IMR-90 (cell line): ENCODE results near the gene UCP2. TPM values are rescaled to one million over a fixed set of nuclear protein-coding genes. Genes with fewer than 3 reads are reported as not detected.
A peak's percentile ranks its signal among the peaks of the same experiment; 100 is the strongest.

Source experiments
- ATAC-seq: fragments of 200-7000 bp; cut with Tn5 transposase; 2 replicates; pipeline ENCODE4 v1.9.1; 2020; ENCODE audit warnings: low read depth, mild to moderate bottlenecking, moderate library complexity
- BruUV-seq: library from RNA; stranded (reverse); fragments of 400-500 nt; replicated peaks from 2 replicates; lab custom pipeline; 2021; lab: Mats Ljungman, UMichigan
- CTCF ChIA-PET: fragments of 300-600 bp; formaldehyde crosslinking; extraction: SDS; loops from one replicate; lab custom pipeline; 2021; ENCODE audit warnings: antibody characterized with exemption; lab: Yijun Ruan, JAX
- POLR2A ChIA-PET: fragments of 300-600 bp; sonication (Branson Sonifier 250); formaldehyde crosslinking; loops from one replicate; lab custom pipeline; 2022; ENCODE audit warnings: antibody characterized with exemption; ENCODE audit not compliant: unreplicated experiment; lab: Charles Lee
- DNase-seq: peaks from one replicate; pipeline ENCODE4 v3.0.0; 2013
- H2AFZ ChIP-seq: replicated peaks from 2 replicates; pipeline ENCODE3; 2013; ENCODE audit warnings: low read length, mild to moderate bottlenecking; ENCODE audit not compliant: poor library complexity
- H2AK5ac ChIP-seq: 2 replicates; pipeline ENCODE4 v1.6.1; 2013; ENCODE audit warnings: low read depth, low read length, inconsistent platforms
- H2AK9ac ChIP-seq: replicated peaks from 2 replicates; pipeline ENCODE3; 2013; ENCODE audit warnings: mild to moderate bottlenecking, low read depth, low read length, moderate library complexity; ENCODE audit not compliant: poor library complexity
- H2BK120ac ChIP-seq: 2 replicates; pipeline ENCODE4 v1.6.1; 2013; ENCODE audit warnings: low read depth, low read length, inconsistent platforms
- H2BK15ac ChIP-seq: 3 replicates; pipeline ENCODE4 v1.6.1; 2013; ENCODE audit warnings: low read depth, low read length, inconsistent platforms
- H2BK20ac ChIP-seq: 2 replicates; pipeline ENCODE4 v1.6.1; 2013; ENCODE audit warnings: low read depth, mild to moderate bottlenecking, inconsistent platforms, low read length, moderate library complexity
- H2BK5ac ChIP-seq: 2 replicates; pipeline ENCODE4 v1.6.1; 2013; ENCODE audit warnings: mild to moderate bottlenecking, low read depth, low read length, inconsistent platforms; ENCODE audit not compliant: poor library complexity, severe bottlenecking
- H3K14ac ChIP-seq: replicated peaks from 2 replicates; pipeline ENCODE4 v1.6.1; 2013; ENCODE audit warnings: low read depth, low read length, inconsistent platforms
- H3K18ac ChIP-seq: 2 replicates; pipeline ENCODE4 v1.6.1; 2013; ENCODE audit warnings: low read depth, low read length, control low read depth
- H3K23ac ChIP-seq: 2 replicates; pipeline ENCODE4 v1.6.1; 2013; ENCODE audit warnings: low read depth, low read length, inconsistent platforms
- H3K27ac ChIP-seq: 2 replicates; pipeline ENCODE4 v1.5.1; 2013; ENCODE audit warnings: mild to moderate bottlenecking, control low read depth, low read length; ENCODE audit not compliant: insufficient read depth
- H3K27me3 ChIP-seq: 2 replicates; pipeline ENCODE4 v1.6.1; 2013; ENCODE audit warnings: low read length; ENCODE audit not compliant: control insufficient read depth, insufficient read depth
- H3K36me3 ChIP-seq: 2 replicates; pipeline ENCODE4 v1.6.1; 2013; ENCODE audit warnings: low read length, mixed read lengths; ENCODE audit not compliant: control insufficient read depth, insufficient read depth
- H3K4ac ChIP-seq: 2 replicates; pipeline ENCODE4 v1.6.1; 2013; ENCODE audit warnings: low read depth, low read length, inconsistent platforms
- H3K4me1 ChIP-seq: 2 replicates; pipeline ENCODE4 v1.6.1; 2013; ENCODE audit warnings: low read length, mixed read lengths; ENCODE audit not compliant: control insufficient read depth, insufficient read depth
- H3K4me2 ChIP-seq: 2 replicates; pipeline ENCODE4 v1.6.1; 2013; ENCODE audit warnings: low read depth, mild to moderate bottlenecking, control low read depth, low read length, moderate library complexity
- H3K4me3 ChIP-seq: 2 replicates; pipeline ENCODE4 v1.5.1; 2013; ENCODE audit warnings: low read depth, mild to moderate bottlenecking, control low read depth, low read length, moderate library complexity; ENCODE audit not compliant: insufficient read depth
- H3K56ac ChIP-seq: 2 replicates; pipeline ENCODE4 v1.6.1; 2013; ENCODE audit warnings: low read length, inconsistent platforms; ENCODE audit not compliant: insufficient read depth; ENCODE audit errors: extremely low read depth
- H3K79me1 ChIP-seq, 2 experiments: 2 replicates each; pipeline ENCODE4 v1.6.1; 2013; ENCODE audit warnings: low read length in 2 of 2, inconsistent platforms in 1 of 2, low read depth in 1 of 2
- H3K9ac ChIP-seq: 2 replicates; pipeline ENCODE4 v1.6.1; 2013; ENCODE audit warnings: low read depth, low read length, control low read depth
- H3K9me1 ChIP-seq: 2 replicates; pipeline ENCODE4 v1.6.1; 2013; ENCODE audit warnings: low read length, inconsistent platforms; ENCODE audit not compliant: insufficient read depth
- H3K9me3 ChIP-seq: 2 replicates; pipeline ENCODE4 v1.6.1; 2013; ENCODE audit warnings: low read length; ENCODE audit not compliant: control insufficient read depth, insufficient read depth
- H4K20me1 ChIP-seq: 2 replicates; pipeline ENCODE4 v1.6.1; 2013; ENCODE audit warnings: low read length, inconsistent platforms; ENCODE audit not compliant: insufficient read depth
- H4K5ac ChIP-seq: 2 replicates; pipeline ENCODE4 v1.6.1; 2013; ENCODE audit warnings: mild to moderate bottlenecking, low read depth, low read length, control low read depth
- H4K8ac ChIP-seq, 2 experiments: 2 replicates each; pipeline ENCODE4 v1.6.1; 2013; ENCODE audit warnings: low read depth in 2 of 2, low read length in 2 of 2, control low read depth in 1 of 2, inconsistent platforms in 1 of 2
- H4K91ac ChIP-seq: 2 replicates; pipeline ENCODE4 v1.6.1; 2013; ENCODE audit warnings: low read depth, low read length, inconsistent platforms; ENCODE audit not compliant: insufficient read depth
- CEBPB ChIP-seq: IDR thresholded peaks from 2 replicates; pipeline ENCODE4 v1.6.1; 2012; ENCODE audit warnings: low read depth, low read length, improper control_type of control experiment
- CTCF ChIP-seq: conservative IDR thresholded peaks from 2 replicates; pipeline ENCODE4 v1.5.1; 2012; ENCODE audit warnings: mild to moderate bottlenecking, low read depth, low read length, improper control_type of control experiment
- RCOR1 ChIP-seq: IDR thresholded peaks from 2 replicates; pipeline ENCODE4 v1.6.1; 2012; ENCODE audit warnings: mild to moderate bottlenecking, low read length, improper control_type of control experiment; ENCODE audit not compliant: insufficient replicate concordance
- SMC3 ChIP-seq: fragments of 150-350 bp; IDR thresholded peaks from 2 replicates; pipeline ENCODE4 v1.6.1; 2016; ENCODE audit warnings: low read depth, mild to moderate bottlenecking, antibody characterized with exemption, low read length, moderate library complexity
- WGBS, 2 experiments: methylation state at CpG; one replicate each; pipeline versions ENCODE4 v1.1.5 to v1.1.7; 2013; ENCODE audit warnings: missing lambda C conversion rate in 2 of 2; ENCODE audit not compliant: insufficient read length in 1 of 2; ENCODE audit errors: extremely low coverage in 2 of 2; 5-methylcytosine and 5-hydroxymethylcytosine counted together
- dilution Hi-C: fragments of 300-500 bp; cut with HindIII; formaldehyde crosslinking; loops from one replicate; pipeline ENCODE4 v1.14.3; 2018; ENCODE audit warnings: low sequenced_read_pairs; ENCODE audit not compliant: unreplicated experiment
- in situ Hi-C: fragments of 300-500 bp; cut with MboI; formaldehyde crosslinking; loops from 3 replicates; pipeline ENCODE4 v1.14.3; 2019; ENCODE audit warnings: low sequenced_read_pairs, inconsistent platforms, mixed read lengths
- intact Hi-C: fragments of 100-400 bp; cut with micrococcal nuclease; formaldehyde crosslinking; loops from 2 replicates; pipeline ENCODE4 v1.10.0; 2022
- polyA plus RNA-seq, 3 experiments: library from polyadenylated mRNA; depleted of rRNA; stranded (reverse); fragments of >200 nt; gene quantifications; 2 replicates each; pipeline ENCODE4 v1.2.3, GENCODE V29; 2012; ENCODE audit warnings: low replicate concordance in 1 of 3
- total RNA-seq: library from RNA; depleted of rRNA; stranded (reverse); fragments of >200 nt; gene quantifications from 2 replicates; pipeline ENCODE4 v1.2.3, GENCODE V29; 2012

Gene UCP2
- total and polyA plus RNA-seq, 2 of the 4 experiments (the other 2 are of a cell fraction): 2.0 to 11.9 TPM

- no peaks in the 10 kb centered on the region for H3K9me3 ChIP-seq
- no peak overlapping the region for H3K14ac ChIP-seq
- ATAC-seq: 0 out of 2 replicates have a peak, but pooled peaks have one; percentile 6
- no peak overlapping the region for H3K27ac ChIP-seq
- in situ Hi-C loops: loop anchor here (10.0 kb wide), 1 partner anchor 480 kb away; no protein-coding TSS in a partner anchor
- ChIA-PET CTCF (no interaction called here), POLR2A (no interaction called here)
- no peak overlapping the region for H3K4me3 ChIP-seq
- no peaks in the 10 kb centered on the region for H3K36me3 ChIP-seq
- H3K9ac ChIP-seq: no peak overlapping the region
- dilution Hi-C loops: no loop called here
- no CpG with 5 or more reads among the region's 10 CpGs for WGBS, 2 experiments
- no peak overlapping the region for H3K18ac ChIP-seq
- no TSS peak for BruUV-seq
- no peaks in the 10 kb centered on the region for H3K27me3 ChIP-seq
- no peak overlapping the region for H2AK5ac ChIP-seq
- H4K5ac ChIP-seq: no peak overlapping the region
- no peak overlapping the region for H3K4me2 ChIP-seq
- intact Hi-C loops: no loop called here
- H2BK20ac ChIP-seq: no peak overlapping the region
- H3K79me1 ChIP-seq: no peaks in the 10 kb centered on the region
- H3K9me1 ChIP-seq: no peaks in the 10 kb centered on the region
- no peak overlapping the region for H4K91ac ChIP-seq
- H4K8ac ChIP-seq: no peak overlapping the region
- no peak overlapping the region for H2AFZ ChIP-seq
- no peaks in the 10 kb centered on the region for H3K4me1 ChIP-seq
- no peak overlapping the region for H2BK120ac ChIP-seq
- no peak overlapping the region for H3K23ac ChIP-seq
- H4K20me1 ChIP-seq: no peaks in the 10 kb centered on the region
- no peak overlapping the region for H2BK15ac ChIP-seq
- H2AK9ac ChIP-seq: peak overlapping the region; percentile 50
- no peak overlapping the region for H3K4ac ChIP-seq
- no peak overlapping the region for H2BK5ac ChIP-seq
- TF ChIP-seq RCOR1 (no peak), CTCF (no peak), SMC3 (no peak), CEBPB (no peak)
- no peak for DNase-seq
- H3K56ac ChIP-seq: no peak overlapping the region
Measured at GRCh38 chr11:73965076-73965763, 17.4 kb downstream of the UCP2 start.
